HG03558 (cell line): ENCODE data around the gene DALRD3.

Experiments
- ATAC-seq: cut with Tn5 transposase; IDR thresholded peaks from one replicate; pipeline ENCODE4 v1.9.1; 2021; ENCODE audit warnings: moderate number of reproducible peaks; ENCODE audit not compliant: unreplicated experiment; ENCODE audit errors: extremely low read depth

The DALRD3 gene

GRCh38 chr3:49006408-49007067, 11.8 kb downstream of the DALRD3 start:
- ATAC-seq, result no peak

GRCh38 chr3:49005998-49006397, 12.4 kb downstream of the DALRD3 start:
- no peak for ATAC-seq

DNA sequence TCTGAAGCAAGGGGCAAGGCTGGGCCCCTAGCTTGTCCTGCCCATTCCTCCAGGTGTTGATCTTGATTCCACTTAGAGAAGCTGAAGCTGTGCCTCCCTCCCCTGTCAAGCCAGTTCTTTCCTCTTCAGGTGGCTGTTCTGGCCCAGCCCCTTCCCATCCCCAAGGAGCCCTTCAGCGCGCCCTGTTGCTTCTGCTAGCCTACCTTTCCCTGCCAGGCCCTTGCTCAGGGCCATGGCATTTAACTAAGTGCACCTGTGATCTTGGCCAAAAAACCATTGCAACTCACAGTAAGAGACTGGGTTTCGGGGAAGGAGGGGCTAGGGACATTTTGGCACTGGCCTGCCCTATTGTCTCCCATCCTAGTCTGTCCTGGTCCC, 13.1 kb downstream of the DALRD3 start:
- no peak for ATAC-seq

- ATAC-seq, result no peak
These were observed 13.8 kb downstream of the DALRD3 start for GRCh38 chr3:49004352-49005302.

DNA sequence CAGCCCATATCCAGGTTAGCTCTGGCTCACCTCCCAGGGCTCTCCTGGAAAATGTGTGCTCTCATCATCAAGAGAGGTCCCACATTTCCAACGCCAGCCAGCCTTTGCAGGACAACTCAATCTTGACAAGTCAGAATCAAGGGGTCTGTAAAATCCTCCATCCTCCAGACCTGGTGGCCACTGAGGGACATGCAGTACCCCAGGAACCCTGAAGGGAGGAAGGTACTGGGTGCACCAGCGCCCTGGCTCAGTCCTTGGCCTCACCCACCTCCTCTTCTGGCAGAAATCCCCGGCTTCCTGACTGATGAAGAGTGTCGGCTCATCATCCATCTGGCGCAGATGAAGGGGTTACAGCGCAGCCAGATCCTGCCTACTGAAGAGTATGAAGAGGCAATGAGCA, 17.2 kb downstream of the DALRD3 start:
- no peak for ATAC-seq

DNA sequence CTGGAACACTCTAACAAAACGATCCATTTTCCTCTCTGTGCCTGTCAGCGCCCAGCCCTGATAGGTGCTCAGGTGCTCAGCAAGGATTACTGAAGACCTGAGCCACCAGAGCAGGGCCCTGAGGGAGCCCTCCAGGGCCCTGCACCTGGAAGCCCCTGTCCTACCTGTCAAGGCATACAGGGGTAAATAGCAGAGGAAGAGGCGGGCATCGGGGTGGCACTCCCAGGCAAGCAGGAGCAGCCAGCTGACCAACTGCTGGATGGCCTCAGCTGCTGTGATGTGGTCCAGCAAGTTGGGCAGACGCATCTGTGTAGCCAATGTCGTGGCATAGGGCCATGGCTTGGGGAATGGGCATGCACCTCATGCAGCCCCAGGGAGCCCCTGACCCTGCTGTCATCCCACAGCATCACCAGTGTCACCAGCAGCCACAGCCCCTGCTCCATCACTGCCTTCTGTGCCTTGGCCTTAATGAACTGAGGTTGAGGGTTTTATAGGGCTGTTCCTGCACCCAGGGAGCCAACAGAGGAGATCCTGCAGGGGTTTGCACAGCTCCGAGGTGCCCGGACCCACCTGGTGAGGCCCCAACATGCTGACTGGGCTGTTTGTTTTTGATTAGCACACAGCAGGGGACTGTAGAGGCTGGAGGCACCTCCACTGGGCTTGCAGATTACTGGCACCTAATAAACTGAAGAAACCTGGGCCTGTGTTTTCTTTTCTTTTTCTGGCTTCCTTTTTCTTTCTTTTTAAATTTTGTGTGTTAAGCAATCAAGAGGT, 19.1 kb downstream of the DALRD3 start:
- ATAC-seq, result no peak

DNA sequence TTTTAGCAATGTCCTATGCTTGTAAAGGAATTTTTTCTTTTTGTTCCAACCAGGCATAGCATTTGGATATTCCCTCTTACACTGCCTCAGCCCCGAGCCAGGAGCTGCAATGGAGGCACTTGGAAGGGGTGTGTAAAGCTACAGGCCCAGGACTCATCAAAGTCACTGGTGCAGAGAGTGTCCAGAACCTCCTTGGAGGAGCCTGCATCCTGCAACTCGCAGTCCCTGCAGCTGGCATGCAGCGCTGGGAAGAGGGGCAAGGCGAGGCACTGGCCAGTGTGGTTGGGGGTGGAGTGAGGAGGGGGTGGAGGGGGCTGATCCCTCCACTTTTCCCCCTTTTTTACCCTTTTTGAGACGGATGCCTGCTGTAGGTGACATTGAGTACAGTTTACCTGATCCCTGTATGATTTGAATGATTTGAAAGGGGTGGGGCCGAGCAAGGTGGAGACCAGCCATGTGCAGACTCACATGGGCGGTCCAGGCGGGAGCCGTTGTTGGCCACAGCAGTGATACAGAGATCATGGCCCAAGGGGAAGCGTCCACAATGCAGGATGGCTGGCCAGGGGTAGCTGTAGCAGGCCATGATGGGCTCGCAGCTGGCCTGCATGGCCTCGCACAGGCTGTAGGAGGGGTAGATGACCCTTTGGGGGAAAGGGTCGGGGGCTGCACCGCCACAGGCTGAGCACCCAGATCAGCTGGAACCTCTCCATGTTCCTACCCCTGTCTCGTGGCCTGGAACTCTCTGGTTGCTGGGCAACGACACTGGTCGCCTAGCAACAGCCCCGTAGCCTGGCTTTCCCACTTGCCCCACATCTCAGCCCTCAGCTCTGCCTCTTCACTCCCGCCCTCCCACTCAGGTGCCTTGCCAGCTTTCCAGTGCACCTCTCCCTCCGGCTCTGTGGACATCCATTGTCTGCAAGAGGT, 20.4 kb downstream of the DALRD3 start:
- no peak for ATAC-seq

DNA sequence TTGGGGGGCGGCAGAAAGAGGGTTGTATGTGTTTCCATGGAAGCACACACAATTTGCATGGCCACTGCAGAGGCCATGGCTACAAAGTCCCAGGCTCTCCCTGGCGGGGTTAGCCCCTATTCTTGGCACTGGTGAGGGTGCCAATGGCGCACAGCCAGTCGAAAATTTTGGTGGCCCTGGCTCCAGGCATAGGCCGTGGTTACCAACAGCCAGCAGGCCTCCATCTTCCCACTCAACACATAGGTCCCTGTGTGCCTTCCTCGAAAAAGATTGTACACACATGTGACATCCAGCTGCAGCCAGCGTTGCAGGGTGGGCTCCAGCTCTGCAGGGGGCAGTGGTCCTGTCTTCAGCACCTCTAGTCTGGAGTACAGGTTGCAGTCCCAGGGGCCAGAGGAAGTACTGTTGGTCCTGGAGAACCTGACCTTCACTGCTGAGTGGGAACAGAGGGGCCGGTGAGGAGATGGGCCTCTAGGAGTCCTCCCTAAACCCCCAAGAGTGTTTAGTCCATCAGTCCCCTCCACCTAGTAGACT, 21.2 kb downstream of the DALRD3 start:
- ATAC-seq, result no peak

- ATAC-seq, result no peak
These were observed 21.7 kb downstream of the DALRD3 start for GRCh38 chr3:48996640-48997039.

DNA sequence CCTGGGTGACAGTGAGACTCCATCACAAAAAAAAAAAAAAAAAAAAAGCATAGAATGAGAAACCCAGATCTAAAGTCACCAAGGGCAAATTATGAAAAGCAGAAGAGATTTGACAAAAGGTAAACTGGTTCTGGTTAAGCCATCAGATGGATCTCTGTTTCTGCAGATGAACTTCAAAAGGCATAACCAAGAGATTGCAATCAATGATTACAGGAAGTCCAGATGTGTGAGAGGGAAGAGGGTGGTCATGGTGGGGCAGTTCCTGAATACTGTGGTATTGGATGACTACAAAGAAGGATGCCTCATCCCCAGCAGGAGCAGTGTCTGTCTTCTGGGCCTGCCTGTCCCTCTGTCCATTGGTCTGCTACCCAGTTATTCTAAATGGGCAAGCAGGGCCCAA, 24.5 kb downstream of the DALRD3 start:
- no peak for ATAC-seq

DNA sequence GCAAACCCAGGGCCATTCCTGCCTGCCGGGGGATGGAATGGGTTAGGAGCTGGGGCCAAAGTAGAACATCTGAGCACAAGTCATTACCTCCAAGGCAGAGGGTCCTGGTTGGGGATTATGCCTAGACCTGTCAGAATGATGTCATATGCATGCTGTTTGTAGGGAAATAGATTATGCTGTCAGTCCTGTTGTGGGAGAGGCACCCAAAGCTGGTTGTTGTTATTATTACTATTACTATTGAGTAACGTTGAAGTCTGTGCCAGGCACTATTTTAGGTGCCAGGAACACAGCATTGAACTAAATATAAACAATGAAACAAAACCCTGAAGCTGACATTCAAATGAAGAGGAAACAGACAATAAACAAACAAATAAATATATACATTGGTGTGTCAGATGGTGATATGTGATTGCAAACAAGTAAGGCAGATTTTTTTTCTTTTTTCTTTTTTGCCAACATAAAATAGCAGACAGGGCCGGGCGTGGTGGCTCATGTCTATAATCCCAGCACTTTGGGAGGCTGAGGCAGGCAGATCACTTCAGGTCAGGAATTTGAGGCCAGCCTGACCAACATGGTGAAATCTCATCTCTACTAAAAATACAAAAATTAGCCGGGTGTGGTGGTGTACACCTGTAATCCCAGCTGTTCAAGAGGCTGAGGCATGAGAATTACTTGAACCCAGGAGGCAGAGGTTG, 26.4 kb downstream of the DALRD3 start:
- ATAC-seq, result no peak

DNA sequence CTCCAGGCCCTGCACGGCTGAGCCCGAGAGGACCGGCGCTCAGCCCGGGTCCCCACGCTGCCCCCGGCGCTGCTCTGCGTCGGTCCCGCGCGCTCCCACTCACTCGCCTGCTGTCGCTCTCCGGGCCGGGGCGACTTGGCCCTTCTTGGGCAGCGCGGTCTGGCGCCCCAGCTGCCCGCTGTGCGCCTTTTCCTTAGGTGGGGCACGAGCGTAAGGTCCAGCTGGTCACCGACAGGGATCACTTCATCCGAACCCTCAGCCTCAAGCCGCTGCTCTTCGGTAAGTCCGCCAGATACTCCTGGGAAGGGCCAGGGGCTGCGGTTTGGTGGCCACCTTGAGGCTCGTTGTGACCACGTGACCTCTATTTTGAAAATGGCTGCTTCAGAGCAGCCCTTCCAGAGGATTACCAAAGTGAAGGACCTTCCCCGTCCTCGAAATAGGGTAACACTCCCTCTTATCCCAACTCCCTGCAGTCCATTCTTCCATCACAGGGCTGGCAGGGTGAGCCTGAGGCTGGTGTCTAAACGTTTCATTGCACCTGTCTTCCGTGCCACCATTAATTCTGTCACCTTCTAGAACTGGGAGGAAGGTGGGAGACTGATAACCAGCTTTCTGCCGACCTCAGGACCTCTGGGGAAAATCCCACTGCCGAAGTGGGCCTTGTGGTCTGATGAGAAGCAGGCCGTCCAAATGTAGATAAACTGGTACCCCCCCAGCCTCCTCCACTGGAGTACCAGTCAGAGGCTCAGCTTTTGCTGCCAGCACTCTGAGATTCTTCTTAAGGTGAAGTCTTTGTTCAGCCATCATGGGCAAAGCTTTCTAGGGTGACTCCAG, 27.5 kb downstream of the DALRD3 start:
- ATAC-seq, result no peak

- ATAC-seq, result peak; percentile 42
These were observed 28.4 kb downstream of the DALRD3 start, which contains the start of gene P4HTM for GRCh38 chr3:48989796-48990635. Gene P4HTM (plus strand): TSS chr3:48990241. CDS start chr3:48990257, 16 bp downstream.

GRCh38 chr3:48989126-48989795, 29.1 kb downstream of the DALRD3 start:
- no peak for ATAC-seq

DNA sequence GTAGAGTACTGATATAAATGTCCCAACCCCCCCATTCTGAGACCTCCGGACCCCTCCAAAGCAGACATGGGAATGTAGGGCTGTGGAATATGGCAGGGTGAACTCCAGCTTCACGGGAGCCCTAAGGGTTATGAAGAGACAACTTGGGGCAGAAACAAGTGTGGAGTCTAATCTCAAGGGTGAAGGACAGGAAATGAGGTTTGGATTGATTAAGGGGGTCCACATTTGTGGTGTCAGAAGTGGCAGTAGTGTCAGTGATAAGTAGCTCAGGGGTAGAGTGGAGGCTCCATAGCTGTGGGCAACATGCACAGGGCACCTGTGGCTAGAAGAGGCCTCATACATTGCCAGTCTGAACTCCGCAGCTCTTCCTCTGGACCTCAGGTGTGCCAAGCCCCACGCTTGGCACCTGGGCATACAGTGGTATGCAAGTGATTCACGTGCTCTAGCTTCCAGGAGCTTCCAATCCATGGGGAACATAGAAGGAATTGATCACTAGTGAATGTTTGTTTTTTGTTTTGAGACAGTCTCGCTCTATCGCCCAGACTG, 32.5 kb downstream of the DALRD3 start:
- no peak for ATAC-seq

DNA sequence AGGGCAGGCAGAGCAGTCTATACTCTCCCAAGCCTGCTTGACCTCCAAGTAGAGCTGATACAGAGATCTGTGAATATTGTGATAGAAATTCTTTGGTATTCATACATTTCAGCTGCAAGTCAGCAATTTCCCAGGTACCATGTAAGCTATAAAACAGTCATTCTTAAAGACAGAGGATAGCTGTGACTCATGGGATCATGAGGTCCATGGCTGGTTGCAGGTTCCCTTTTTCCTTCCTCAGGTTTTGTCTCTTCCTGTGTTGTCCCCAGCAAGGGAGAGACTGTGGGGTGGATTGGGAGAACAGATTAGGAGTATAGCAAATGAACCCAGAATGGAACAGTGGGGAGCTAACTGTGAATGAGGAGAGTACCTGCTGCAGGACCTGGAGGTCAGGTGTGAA, 33.7 kb downstream of the DALRD3 start:
- no peak for ATAC-seq
